Skeletal muscle tissue (tissue), 4 donors: ENCODE data around the gene RNASE12. TPM values are rescaled to one million over a fixed set of nuclear protein-coding genes. Genes with fewer than 3 reads are reported as not detected.

Source experiments
- H3K27ac ChIP-seq: one replicate; pipeline ENCODE4 v1.7.0; 2013; ENCODE audit warnings: mild to moderate bottlenecking, low read depth, low read length, inconsistent platforms
- H3K27me3 ChIP-seq, 3 donors: one replicate each; pipeline ENCODE4 v1.7.0; 2013; ENCODE audit warnings: low read length in 3 of 3; ENCODE audit not compliant: control insufficient read depth in 3 of 3, insufficient read depth in 3 of 3
- H3K36me3 ChIP-seq, 3 donors: one replicate each; pipeline ENCODE4 v1.7.0; 2013; ENCODE audit warnings: low read length in 3 of 3; ENCODE audit not compliant: control insufficient read depth in 3 of 3, insufficient read depth in 3 of 3
- H3K4me1 ChIP-seq, 3 donors: one replicate each; pipeline ENCODE4 v1.7.0; 2013; ENCODE audit warnings: low read length in 3 of 3, mild to moderate bottlenecking in 3 of 3; ENCODE audit not compliant: control insufficient read depth in 3 of 3, insufficient read depth in 3 of 3
- H3K4me3 ChIP-seq, 3 donors: one replicate each; pipeline ENCODE4 v1.7.0; 2013; ENCODE audit warnings: low read length in 3 of 3
- H3K9ac ChIP-seq, 3 donors: one replicate each; pipeline ENCODE4 v1.7.0; 2013; ENCODE audit warnings: low read length in 3 of 3, mild to moderate bottlenecking in 3 of 3, moderate library complexity in 2 of 3, low read depth in 1 of 3
- H3K9me3 ChIP-seq, 3 donors: one replicate each; pipeline ENCODE4 v1.7.0; 2013; ENCODE audit warnings: low read length in 3 of 3; ENCODE audit not compliant: control insufficient read depth in 3 of 3
- total RNA-seq: library from RNA; depleted of rRNA; stranded (reverse); fragments of >200 nt; gene quantifications from one replicate; pipeline ENCODE4 v1.2.3, GENCODE V29; 2014
- donor health status: Osteomylitis.

Gene RNASE12
- total RNA-seq, 1 donor from 2014 or later: not detected

GRCh38 chr14:20614038-20614840 lies 23.1 kb upstream of the RNASE12 start:
- Histone ChIP-seq H3K4me1 (peaks cover 9 to 34% (median 21%) of the 10 kb centered on the region in 3 donors), H3K9me3 (no peaks in the 10 kb centered on the region), H3K27ac (peak overlapping the region; percentile 52), H3K9ac (peak overlapping the region; percentile 57 to 71 (median 69)), H3K36me3 (no peaks in the 10 kb centered on the region), H3K4me3 (peak overlapping the region; percentile 76 to 88 (median 81)), H3K27me3 (peaks cover 0 to 15% (median 2%) of the 10 kb centered on the region in 3 donors)

- Histone ChIP-seq H3K4me3 (peak overlapping the region; percentile 76 to 88 (median 81)), H3K9ac (peak overlapping the region; percentile 57 to 71 (median 69)), H3K27ac (peak overlapping the region; percentile 52), H3K4me1 (peaks cover 9 to 34% (median 21%) of the 10 kb centered on the region in 3 donors), H3K9me3 (no peaks in the 10 kb centered on the region), H3K36me3 (no peaks in the 10 kb centered on the region), H3K27me3 (peaks cover 0 to 7% (median 2%) of the 10 kb centered on the region in 3 donors)
These were observed 22.2 kb upstream of the RNASE12 start for GRCh38 chr14:20613094-20614037.

GRCh38 chr14:20612403-20612802 lies 21.2 kb upstream of the RNASE12 start:
- H3K9me3 ChIP-seq: no peaks in the 10 kb centered on the region
- H3K27me3 ChIP-seq: peaks cover 0 to 6% (median 2%) of the 10 kb centered on the region in 3 donors
- H3K9ac ChIP-seq: no peak overlapping the region
- peaks cover 9 to 34% (median 21%) of the 10 kb centered on the region in 3 donors for H3K4me1 ChIP-seq
- no peak overlapping the region for H3K27ac ChIP-seq
- H3K36me3 ChIP-seq: no peaks in the 10 kb centered on the region
- no peak overlapping the region for H3K4me3 ChIP-seq

GRCh38 chr14:20611277-20611676 lies 20.1 kb upstream of the RNASE12 start:
- Histone ChIP-seq H3K9me3 (no peaks in the 10 kb centered on the region), H3K27me3 (no peaks in the 10 kb centered on the region), H3K9ac (no peak overlapping the region), H3K27ac (no peak overlapping the region), H3K4me1 (peaks cover 9 to 34% (median 21%) of the 10 kb centered on the region in 3 donors), H3K4me3 (peak overlapping the region in 2 of 3 donors; percentile 38 to 98), H3K36me3 (no peaks in the 10 kb centered on the region)

GRCh38 chr14:20610002-20610765 lies 19.0 kb upstream of the RNASE12 start:
- Histone ChIP-seq H3K4me3 (peak overlapping the region; percentile 92 to 98 (median 97)), H3K9ac (peak overlapping the region; percentile 72 to 87 (median 82)), H3K4me1 (peaks cover 9 to 34% (median 21%) of the 10 kb centered on the region in 3 donors), H3K27me3 (no peaks in the 10 kb centered on the region), H3K27ac (peak overlapping the region; percentile 61), H3K9me3 (no peaks in the 10 kb centered on the region), H3K36me3 (no peaks in the 10 kb centered on the region)

- peak overlapping the region; percentile 72 to 87 (median 82) for H3K9ac ChIP-seq
These were observed 18.2 kb upstream of the RNASE12 start for GRCh38 chr14:20609215-20610001.

GRCh38 chr14:20608383-20609110 lies 17.4 kb upstream of the RNASE12 start:
- Histone ChIP-seq H3K27me3 (no peaks in the 10 kb centered on the region), H3K27ac (no peak overlapping the region), H3K9ac (no peak overlapping the region), H3K4me1 (peaks cover 7 to 27% (median 17%) of the 10 kb centered on the region in 3 donors), H3K36me3 (no peaks in the 10 kb centered on the region), H3K9me3 (no peaks in the 10 kb centered on the region), H3K4me3 (no peak overlapping the region)

More at GRCh38 chr14:20609215-20610001, 18.2 kb upstream of the RNASE12 start:
- Histone ChIP-seq H3K27me3 (no peaks in the 10 kb centered on the region), H3K4me1 (peaks cover 9 to 34% (median 18%) of the 10 kb centered on the region in 3 donors), H3K4me3 (peak overlapping the region; percentile 92 to 98 (median 97)), H3K9me3 (no peaks in the 10 kb centered on the region), H3K36me3 (no peaks in the 10 kb centered on the region), H3K27ac (peak overlapping the region; percentile 61)

GRCh38 chr14:20607617-20608016 lies 16.4 kb upstream of the RNASE12 start:
- H3K27me3 ChIP-seq: no peaks in the 10 kb centered on the region
- peaks cover 7 to 20% (median 11%) of the 10 kb centered on the region in 3 donors for H3K4me1 ChIP-seq
- H3K36me3 ChIP-seq: no peaks in the 10 kb centered on the region
- H3K4me3 ChIP-seq: no peak overlapping the region
- no peak overlapping the region for H3K9ac ChIP-seq
- H3K27ac ChIP-seq: no peak overlapping the region
- H3K9me3 ChIP-seq: no peaks in the 10 kb centered on the region
